GM19193 (cell line): Measurements from ENCODE around the gene HEPH.

ENCODE experiments used
- POLR2A ChIP-seq: IDR thresholded peaks from 4 replicates; pipeline ENCODE4 v1.6.1; 2011; ENCODE audit not compliant: insufficient read depth, insufficient read length; ENCODE audit errors: extremely low read depth

The HEPH gene

GRCh38 chrX:66200855-66201795 lies 37.1 kb downstream of the HEPH start:
- TF ChIP-seq POLR2A = no peak

DNA sequence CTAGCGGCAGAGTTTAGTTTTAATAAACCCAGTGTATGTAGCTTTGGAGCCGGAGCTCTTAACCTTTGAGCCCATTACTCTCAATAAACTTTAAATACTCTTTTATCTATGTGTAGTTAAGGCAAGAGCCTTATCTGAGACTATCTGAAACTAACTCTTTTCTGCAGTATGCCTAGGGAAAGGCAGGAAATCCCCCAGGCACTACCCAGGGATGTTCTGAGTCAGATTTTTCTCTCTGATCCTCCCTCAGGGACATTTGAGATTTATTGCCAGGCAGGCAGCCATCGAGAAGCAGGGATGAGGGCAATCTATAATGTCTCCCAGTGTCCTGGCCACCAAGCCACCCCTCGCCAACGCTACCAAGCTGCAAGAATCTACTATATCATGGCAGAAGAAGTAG lies 39.1 kb downstream of the HEPH start:
- TF ChIP-seq POLR2A = no peak

DNA sequence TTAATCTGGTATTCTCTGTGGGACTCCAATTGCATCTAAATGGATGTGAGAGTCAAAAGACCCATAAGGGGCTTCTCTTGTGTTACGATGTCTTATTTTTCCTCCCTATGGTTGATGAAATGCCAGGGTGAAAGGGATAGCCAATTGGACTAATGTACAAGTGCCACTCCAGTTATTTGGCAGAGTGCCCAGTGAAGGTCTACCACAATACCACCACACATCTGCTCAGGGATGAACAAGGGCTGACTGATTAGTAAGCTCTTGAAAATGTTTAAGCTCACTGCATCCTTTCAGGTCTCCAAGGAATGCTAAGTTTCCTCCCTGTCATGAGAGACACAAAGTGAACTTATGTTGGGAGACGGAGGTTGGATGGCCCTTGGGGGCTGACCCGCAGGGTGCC lies 57.8 kb downstream of the HEPH start:
- no peak for TF ChIP-seq POLR2A

- TF ChIP-seq POLR2A = no peak
Measured at GRCh38 chrX:66232296-66232695, 68.2 kb downstream of the HEPH start.

DNA sequence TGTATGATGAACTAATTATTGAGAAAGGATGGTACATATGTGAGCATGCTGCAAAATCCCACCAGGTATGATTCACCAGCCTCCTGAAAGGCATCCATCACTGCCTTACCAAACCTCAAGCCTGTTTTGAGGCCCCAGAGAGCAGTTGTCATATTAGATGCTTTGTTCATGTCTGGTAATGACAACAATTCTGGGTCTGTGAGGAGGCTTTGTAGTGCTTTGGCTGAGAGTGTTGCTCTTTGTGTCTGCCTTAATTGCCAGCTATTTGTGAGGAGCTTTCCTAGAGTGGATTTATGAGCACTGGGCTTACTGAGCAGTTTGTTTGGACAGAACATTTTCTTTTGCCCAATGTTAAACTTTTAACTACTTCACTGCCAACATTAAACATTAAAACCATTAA lies 69.2 kb downstream of the HEPH start:
- TF ChIP-seq POLR2A = no peak

DNA sequence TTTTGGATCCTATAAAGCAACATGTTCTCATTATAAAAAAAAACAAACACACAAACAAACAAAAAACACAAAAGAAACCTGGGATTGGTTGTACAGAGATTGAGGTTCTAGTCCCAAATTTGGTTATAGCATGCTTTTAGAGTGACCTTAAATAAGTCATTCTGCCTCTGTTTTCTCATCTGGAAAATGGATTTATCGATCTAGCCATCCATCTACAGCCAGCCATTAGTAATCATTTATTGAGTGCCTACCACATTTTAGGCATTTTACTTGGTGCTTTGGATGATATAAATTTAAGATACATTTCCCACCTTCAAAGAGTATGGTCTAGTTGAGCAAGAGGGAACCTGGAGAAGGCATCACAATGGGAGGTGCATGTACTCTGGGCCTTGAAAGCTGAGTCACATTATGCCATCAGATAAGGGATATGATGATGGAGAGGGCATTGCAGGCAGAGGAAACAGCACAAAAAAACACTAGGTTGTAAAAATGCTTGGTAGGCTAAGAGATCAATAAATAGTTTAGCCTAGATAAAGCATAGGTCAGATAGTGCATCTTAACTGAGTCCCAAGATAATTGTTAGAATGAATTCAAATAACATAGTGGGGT lies 91.4 kb downstream of the HEPH start:
- TF ChIP-seq POLR2A = no peak

- TF ChIP-seq POLR2A = no peak
Measured at GRCh38 chrX:66262807-66263206, 98.8 kb downstream of the HEPH start.
